CD4-positive, alpha-beta T cell treated with Interleukin-1 beta for 1 hour (primary cell): Measurements from ENCODE around the gene COPS7B.

Source experiments
- DNase-seq, 2 donors: peaks; one replicate each; pipeline ENCODE4 v3.0.0-alpha.2; 2020 to 2022

COPS7B gene

DNA sequence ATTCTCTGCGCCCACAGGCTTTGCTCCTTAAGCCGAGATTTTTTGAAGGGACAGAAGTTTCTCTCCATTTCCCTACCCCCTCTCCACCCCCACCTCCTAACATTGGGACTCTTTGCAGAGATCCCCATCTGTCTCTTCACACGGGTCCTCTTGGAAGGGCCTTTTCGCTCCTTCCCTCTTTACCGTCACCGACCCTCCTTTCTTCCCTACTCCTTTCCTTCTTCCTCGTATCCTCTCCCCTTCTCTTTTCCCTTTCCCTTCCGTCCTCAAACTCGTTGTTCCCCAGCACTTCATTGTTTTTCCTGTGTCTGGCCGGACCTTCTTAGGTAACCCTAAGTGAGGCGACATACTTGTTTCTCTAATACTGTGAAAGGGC lies 660 bp downstream of the COPS7B start:
- DNase-seq = no peak

DNA sequence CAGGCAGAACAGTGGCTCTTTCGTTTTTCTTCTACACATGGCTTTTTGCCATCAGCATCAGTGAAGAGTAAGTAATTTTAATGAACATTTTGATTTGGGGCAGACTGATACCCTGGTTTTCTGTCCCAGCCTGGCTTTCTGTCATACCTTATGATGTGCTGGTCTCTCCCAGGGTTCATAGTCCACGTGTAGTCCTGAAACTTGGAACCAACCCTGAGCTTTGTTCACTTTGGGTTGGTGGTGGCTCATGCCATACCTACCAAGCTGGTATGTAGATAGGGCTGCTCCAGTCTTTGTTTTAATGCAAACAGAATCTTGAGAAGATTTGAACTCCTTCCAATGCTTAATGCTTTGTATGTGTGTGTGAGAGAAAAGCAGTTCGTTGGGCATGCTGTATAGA lies 4.9 kb downstream of the COPS7B start:
- DNase-seq = no peak

DNA sequence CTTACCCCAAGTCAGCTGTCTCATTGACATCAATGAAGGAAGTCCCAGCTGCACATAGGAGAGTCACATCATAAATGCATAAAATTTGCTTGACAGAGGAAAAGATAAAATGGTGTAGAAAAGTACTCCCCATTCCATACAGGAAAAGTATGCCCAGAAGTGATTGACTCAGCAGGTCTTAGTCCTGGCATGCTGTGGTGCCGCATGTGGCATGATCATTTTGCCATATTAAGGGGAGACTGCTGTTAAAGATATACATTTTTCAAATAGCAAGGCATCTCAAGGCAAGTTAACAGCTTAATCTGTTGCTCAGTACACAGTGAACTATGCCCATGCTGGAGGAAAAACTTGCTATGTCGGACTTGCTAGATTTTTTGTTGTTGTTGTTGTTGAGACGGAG lies 8.1 kb downstream of the COPS7B start:
- no peak for DNase-seq

GRCh38 chr2:231795525-231796327 lies 9.5 kb downstream of the COPS7B start:
- DNase-seq = no peak

DNA sequence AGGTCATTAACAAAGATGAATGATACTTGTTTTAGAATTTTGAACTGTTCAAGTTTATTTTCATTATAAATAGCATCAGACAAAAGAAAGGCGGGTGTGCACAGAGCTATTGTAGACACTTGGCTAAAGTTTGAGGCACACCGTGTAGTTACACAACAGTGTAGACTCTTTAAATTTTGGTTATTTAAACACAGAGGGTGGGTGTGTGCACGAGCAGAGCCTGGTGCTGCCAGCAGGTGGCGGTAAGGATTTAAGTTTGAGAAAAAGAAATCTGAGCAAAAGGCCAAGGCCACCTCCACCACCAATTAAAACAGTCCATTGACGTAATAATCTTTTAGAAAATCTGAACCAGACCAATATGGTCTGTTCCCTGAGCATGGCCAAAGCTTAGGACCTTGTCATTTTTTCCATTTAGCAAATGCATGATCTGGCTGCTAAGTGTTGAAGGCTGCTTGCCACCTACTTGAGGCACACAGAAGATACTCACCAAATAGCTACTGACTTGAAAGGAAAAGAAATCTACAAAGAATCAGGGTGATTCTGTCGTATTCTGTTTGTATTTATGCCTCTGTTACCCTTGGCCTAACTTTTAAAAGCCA lies 14.3 kb downstream of the COPS7B start:
- DNase-seq = peak in 1 of 2 donors; percentile 36

GRCh38 chr2:231803501-231804138 lies 17.4 kb downstream of the COPS7B start:
- no peak for DNase-seq

- DNase-seq = no peak
Measured at GRCh38 chr2:231807020-231807419, 20.8 kb downstream of the COPS7B start.

DNA sequence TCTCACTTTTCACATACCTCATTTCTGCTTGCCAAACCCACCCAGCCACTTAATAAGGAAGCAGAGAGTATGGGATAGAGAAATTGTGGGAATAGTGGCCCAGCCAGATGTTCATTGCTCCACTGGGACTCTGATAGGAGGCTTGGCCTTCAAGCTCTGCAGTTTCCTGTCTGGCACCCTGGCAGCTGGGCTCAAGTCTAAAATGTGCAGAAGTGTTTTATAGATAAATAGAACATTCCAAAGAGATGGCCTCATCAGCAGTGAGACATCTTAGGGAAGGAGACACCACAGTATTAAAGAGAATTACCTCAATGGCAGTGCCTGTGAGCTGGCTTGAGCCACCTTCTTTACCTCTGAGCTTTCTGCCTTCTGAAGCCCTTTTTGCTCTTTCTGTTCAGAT lies 24.7 kb downstream of the COPS7B start:
- no peak for DNase-seq

GRCh38 chr2:231816327-231817026 lies 30.2 kb downstream of the COPS7B start:
- no peak for DNase-seq

GRCh38 chr2:231819447-231820042 lies 33.3 kb downstream of the COPS7B start:
- DNase-seq = no peak

- no peak for DNase-seq
Measured at GRCh38 chr2:231820786-231821303, 34.6 kb downstream of the COPS7B start.

DNA sequence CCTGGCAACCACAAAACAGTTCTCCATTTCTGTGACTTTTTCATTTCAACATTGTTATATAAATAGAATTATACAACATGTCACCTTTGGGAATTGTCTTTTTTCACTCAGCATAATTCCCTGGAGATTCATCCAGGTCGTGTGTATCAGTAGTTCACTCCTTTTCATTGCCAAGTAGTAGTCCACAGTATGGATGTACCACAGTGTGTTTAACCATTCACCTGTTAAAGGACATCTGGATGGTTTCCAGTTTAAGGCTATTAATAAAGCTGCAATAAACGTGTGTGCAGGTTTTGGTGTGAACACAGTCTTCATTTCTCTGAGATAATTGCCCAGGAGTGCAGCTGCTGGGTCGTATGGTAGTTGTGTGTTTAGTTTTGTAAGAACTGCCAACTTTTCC lies 35.7 kb downstream of the COPS7B start:
- no peak for DNase-seq

DNA sequence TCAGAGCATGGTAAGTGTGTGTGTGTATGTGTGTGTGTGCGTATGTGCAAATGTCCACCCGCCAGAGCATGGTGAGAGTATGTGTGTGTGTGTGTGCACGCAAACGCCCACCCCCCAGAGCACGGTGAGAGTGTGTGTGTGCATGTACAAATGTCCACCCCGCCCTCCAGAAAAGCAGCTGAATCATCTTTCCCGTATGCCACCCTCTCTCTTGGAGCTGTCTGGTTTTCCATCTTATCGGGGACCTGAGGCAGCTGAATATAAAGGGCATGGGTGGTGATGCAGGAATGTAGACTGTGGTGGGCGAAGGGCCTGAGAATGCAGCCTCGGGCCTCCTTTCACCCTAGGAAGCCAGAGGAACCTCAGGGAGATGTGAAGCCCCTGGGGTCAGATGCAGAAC lies 66.9 kb downstream of the COPS7B start:
- no peak for DNase-seq

DNA sequence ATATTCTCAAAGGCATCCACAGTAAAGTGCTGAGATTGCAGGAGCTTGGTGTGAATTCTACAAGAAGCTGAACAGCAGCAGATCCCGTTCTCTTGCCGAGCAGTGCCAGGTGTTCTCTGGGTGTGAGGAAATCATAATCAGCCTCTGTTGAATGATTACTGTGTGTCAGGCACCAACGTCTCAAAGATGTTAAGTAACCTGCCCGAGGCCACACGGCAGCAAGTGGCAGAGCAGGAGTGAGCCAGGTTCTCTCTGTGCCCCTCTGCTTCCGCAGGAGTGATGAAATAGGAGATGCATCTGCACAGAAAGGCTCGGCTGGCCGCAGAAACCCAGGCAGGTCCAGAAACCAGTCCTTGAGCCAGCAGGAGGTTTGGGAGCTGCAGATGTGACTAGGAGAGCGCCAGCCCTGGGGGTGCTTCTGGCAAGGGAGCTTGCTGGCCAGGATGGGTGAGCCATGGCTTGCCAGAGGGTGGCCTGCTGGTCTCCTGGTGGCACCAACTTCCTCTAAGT lies 68.4 kb downstream of the COPS7B start:
- DNase-seq = no peak

DNA sequence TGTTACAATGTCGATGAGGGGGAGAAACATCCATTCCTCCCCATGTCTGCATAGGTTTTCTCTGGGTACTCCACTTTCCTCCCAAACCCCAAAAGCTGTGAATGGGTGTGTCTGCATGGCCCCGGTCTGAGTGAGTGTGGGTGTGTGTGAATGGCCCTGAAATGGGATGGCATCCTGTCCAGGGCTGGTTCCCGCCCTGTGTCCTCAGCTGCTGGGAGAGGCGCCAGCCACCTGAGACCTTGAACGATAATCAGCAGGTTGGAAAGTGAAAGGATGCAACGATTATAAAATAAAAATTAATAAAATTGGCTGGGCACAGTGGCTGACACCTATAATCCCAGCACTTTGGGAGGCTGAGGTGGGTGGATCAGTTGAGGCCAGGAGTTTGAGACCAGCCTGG lies 70.7 kb downstream of the COPS7B start:
- no peak for DNase-seq
